Panc1 (cell line): ENCODE results near the gene PSME1.

Source experiments
- POLR2AphosphoS5 ChIP-seq: IDR thresholded peaks from 2 replicates; pipeline ENCODE4 v1.6.1; 2012; ENCODE audit warnings: mild to moderate bottlenecking, low read depth, low read length, moderate library complexity
- SIN3A ChIP-seq: IDR thresholded peaks from 2 replicates; pipeline ENCODE4 v1.6.1; 2012; ENCODE audit warnings: low read depth, mild to moderate bottlenecking, low read length, moderate library complexity, borderline replicate concordance; ENCODE audit not compliant: insufficient read depth
- TF ChIP-seq, protein P1 (sequence below): fragments of 450-650 bp; IDR thresholded peaks from 2 replicates; pipeline ENCODE4 v1.5.1; 2017; ENCODE audit warnings: mild to moderate bottlenecking
- TF ChIP-seq, protein P2 (sequence below), 2 experiments: IDR thresholded peaks; 2 replicates each; pipeline ENCODE4 v1.6.1; 2011 to 2012; ENCODE audit warnings: low read depth in 2 of 2, control low read depth in 1 of 2, low read length in 1 of 2, mild to moderate bottlenecking in 1 of 2, moderate library complexity in 1 of 2; ENCODE audit not compliant: insufficient read depth in 1 of 2

DNA sequence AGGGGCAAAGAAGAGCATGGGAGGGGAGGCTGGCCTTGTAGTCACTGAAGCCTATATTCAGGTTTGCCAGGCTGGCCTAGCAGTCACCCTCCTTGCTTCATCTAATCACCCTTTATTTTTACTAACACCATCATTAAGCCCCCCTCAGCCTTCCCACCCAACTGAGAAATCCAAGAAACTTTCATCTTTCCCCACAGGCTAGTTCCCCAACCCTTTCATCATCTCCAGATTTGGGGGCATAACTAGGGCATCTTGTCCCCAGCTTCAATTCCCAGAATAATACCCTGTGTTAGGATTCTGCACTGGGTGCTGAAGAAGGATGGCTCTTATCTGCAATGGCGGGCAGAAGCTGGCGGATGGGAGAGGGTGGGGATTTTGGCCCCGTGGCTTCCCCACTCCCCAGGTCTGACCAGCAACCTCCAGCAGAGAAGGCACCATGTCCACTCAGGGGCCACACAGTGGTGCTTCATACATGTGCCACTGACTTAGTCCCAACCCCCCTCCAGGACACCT, 35.0 kb upstream of the PSME1 start:
- no peak for TF ChIP-seq POLR2AphosphoS5
- TF ChIP-seq, protein P1, sequence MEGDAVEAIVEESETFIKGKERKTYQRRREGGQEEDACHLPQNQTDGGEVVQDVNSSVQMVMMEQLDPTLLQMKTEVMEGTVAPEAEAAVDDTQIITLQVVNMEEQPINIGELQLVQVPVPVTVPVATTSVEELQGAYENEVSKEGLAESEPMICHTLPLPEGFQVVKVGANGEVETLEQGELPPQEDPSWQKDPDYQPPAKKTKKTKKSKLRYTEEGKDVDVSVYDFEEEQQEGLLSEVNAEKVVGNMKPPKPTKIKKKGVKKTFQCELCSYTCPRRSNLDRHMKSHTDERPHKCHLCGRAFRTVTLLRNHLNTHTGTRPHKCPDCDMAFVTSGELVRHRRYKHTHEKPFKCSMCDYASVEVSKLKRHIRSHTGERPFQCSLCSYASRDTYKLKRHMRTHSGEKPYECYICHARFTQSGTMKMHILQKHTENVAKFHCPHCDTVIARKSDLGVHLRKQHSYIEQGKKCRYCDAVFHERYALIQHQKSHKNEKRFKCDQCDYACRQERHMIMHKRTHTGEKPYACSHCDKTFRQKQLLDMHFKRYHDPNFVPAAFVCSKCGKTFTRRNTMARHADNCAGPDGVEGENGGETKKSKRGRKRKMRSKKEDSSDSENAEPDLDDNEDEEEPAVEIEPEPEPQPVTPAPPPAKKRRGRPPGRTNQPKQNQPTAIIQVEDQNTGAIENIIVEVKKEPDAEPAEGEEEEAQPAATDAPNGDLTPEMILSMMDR = no peak
- TF ChIP-seq, protein P2, sequence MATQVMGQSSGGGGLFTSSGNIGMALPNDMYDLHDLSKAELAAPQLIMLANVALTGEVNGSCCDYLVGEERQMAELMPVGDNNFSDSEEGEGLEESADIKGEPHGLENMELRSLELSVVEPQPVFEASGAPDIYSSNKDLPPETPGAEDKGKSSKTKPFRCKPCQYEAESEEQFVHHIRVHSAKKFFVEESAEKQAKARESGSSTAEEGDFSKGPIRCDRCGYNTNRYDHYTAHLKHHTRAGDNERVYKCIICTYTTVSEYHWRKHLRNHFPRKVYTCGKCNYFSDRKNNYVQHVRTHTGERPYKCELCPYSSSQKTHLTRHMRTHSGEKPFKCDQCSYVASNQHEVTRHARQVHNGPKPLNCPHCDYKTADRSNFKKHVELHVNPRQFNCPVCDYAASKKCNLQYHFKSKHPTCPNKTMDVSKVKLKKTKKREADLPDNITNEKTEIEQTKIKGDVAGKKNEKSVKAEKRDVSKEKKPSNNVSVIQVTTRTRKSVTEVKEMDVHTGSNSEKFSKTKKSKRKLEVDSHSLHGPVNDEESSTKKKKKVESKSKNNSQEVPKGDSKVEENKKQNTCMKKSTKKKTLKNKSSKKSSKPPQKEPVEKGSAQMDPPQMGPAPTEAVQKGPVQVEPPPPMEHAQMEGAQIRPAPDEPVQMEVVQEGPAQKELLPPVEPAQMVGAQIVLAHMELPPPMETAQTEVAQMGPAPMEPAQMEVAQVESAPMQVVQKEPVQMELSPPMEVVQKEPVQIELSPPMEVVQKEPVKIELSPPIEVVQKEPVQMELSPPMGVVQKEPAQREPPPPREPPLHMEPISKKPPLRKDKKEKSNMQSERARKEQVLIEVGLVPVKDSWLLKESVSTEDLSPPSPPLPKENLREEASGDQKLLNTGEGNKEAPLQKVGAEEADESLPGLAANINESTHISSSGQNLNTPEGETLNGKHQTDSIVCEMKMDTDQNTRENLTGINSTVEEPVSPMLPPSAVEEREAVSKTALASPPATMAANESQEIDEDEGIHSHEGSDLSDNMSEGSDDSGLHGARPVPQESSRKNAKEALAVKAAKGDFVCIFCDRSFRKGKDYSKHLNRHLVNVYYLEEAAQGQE (IDR thresholded peaks at IDR 0.05; ENCODE audit: insufficient read depth in 1 of 2, low read depth in 2 of 2, low read length in 1 of 2) = no peak
- TF ChIP-seq SIN3A = no peak
